ENCODE results near the gene ZNF189. TPM values are rescaled to one million over a fixed set of nuclear protein-coding genes. Genes with fewer than 3 reads are reported as not detected.
"Not testable (repeated sequence)": the region's sequence is repeated elsewhere in the genome, so short reads cannot be mapped to it uniquely, and the experiment has no call there.

The ZNF189 gene
- total and polyA plus RNA-seq, 3 donors from 2014 or later: 24.0 to 42.8 (median 32.6) TPM

GRCh38 chr9:101381833-101382342 is 16.8 kb upstream of the ZNF189 start:
- TF ChIP-seq POLR2A (IDR thresholded peaks at IDR 0.05): no peak
- no peak for TF ChIP-seq CTCF (IDR thresholded peaks at IDR 0.05)
- Histone ChIP-seq H3K36me3 (ENCODE audit: low read depth, missing control alignments) (no peaks in the 10 kb centered on the region), H3K27me3 (no peaks in the 10 kb centered on the region), H3K9me3 (no peaks in the 10 kb centered on the region), H3K27ac (no peak overlapping the region), H3K4me3 (no peak overlapping the region), H3K4me1 (peaks cover 5% of the 10 kb centered on the region)
- DNase-seq: no peak
- WGBS, 2 donors: 86 to 88% methylated on average over 2 of the region's 2 CpGs
- intact Hi-C loops (cut with DNase I; ENCODE audit: low total_unique reads): loop anchor here (10.0 kb wide), 1 partner anchor 83 kb away; no protein-coding TSS in a partner anchor

- Histone ChIP-seq H3K27ac (no peak overlapping the region), H3K4me1 (no peaks in the 10 kb centered on the region), H3K36me3 (ENCODE audit: low read depth, missing control alignments) (no peaks in the 10 kb centered on the region), H3K9me3 (no peaks in the 10 kb centered on the region), H3K4me3 (no peak overlapping the region), H3K27me3 (no peaks in the 10 kb centered on the region)
- no peak for TF ChIP-seq POLR2A (IDR thresholded peaks at IDR 0.05)
- TF ChIP-seq CTCF (IDR thresholded peaks at IDR 0.05): no peak
- intact Hi-C loops (cut with DNase I; ENCODE audit: low total_unique reads): loop anchor here (10.0 kb wide), 1 partner anchor 81 kb away; no protein-coding TSS in a partner anchor
- 72 to 78% methylated on average over 2 of the region's 2 CpGs for WGBS, 2 donors
- DNase-seq: no peak
These were observed 15.3 kb upstream of the ZNF189 start for GRCh38 chr9:101383361-101383760.

GRCh38 chr9:101384873-101385536 is 13.6 kb upstream of the ZNF189 start, which contains the start of gene BAAT:
TSS of gene BAAT (minus strand) at chr9:101385006. CDS start at chr9:101371404, 13,602 bp downstream.
- WGBS, 2 donors: 88 to 90% methylated on average over 11 of the region's 11 CpGs

DNA sequence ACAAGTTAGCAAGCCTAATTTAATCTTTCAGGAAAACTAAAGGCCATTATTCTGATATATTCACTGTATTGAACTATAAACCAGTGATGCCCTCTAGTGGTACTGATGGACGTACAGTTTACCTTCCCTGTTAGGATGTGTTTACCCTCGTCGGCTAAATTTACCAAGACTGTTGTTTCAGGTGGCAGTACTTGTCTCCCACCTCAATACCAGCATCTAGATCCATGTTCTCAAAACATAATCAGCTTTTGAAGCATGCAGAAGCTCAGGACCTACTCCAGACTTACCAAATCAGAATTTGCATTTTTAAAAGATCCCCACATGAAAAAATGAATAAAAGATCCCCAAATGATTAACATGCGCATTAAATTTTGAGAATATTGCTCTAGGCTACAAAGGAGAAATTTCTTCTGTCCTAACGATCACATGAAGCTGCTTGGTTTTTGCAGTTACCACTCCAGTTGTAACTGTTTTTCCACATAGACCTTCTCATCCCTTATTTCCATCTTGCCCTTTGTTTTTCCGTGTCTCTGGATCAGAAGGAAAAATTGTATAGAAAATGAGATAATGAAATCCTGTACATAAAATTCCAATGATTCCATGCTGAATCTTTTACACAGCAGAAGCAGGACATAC is 10.7 kb upstream of the ZNF189 start:
- intact Hi-C loops (cut with DNase I; ENCODE audit: low total_unique reads): loop anchor here (10.0 kb wide), 1 partner anchor 77 kb away; no protein-coding TSS in a partner anchor
- H3K9me3 ChIP-seq: no peaks in the 10 kb centered on the region
- no peak overlapping the region for H3K4me3 ChIP-seq
- no peaks in the 10 kb centered on the region for H3K4me1 ChIP-seq
- peak; percentile 30 for DNase-seq
- no peaks in the 10 kb centered on the region for H3K27me3 ChIP-seq
- no peaks in the 10 kb centered on the region for H3K36me3 ChIP-seq (ENCODE audit: low read depth, missing control alignments)
- WGBS, 2 donors: 55 to 57% methylated on average over 6 of the region's 6 CpGs
- no peak overlapping the region for H3K27ac ChIP-seq
- TF ChIP-seq POLR2A (IDR thresholded peaks at IDR 0.05) (no peak), CTCF (IDR thresholded peaks at IDR 0.05) (peak in 2 of 3 experiments; percentile 41 to 43)

More at GRCh38 chr9:101384873-101385536, 13.6 kb upstream of the ZNF189 start, which contains the start of gene BAAT:
- H3K27ac ChIP-seq; H3K4me3 ChIP-seq; H3K36me3 ChIP-seq (ENCODE audit: low read depth, missing control alignments); H3K27me3 ChIP-seq; H3K4me1 ChIP-seq; DNase-seq; H3K9me3 ChIP-seq: not testable (repeated sequence)
- intact Hi-C loops (cut with DNase I; ENCODE audit: low total_unique reads): loop anchor here (10.0 kb wide), 1 partner anchor 80 kb away; no protein-coding TSS in a partner anchor

GRCh38 chr9:101388507-101388993 is 10.1 kb upstream of the ZNF189 start:
- TF ChIP-seq CTCF (IDR thresholded peaks at IDR 0.05): no peak
- TF ChIP-seq POLR2A (IDR thresholded peaks at IDR 0.05): no peak

More at GRCh38 chr9:101388507-101388993, 10.1 kb upstream of the ZNF189 start:
- 70 to 84% methylated on average over 2 of the region's 2 CpGs for WGBS, 2 donors
- Histone ChIP-seq H3K4me3 (no peak overlapping the region), H3K27ac (no peak overlapping the region), H3K9me3 (no peaks in the 10 kb centered on the region), H3K4me1 (no peaks in the 10 kb centered on the region), H3K36me3 (ENCODE audit: low read depth, missing control alignments) (no peaks in the 10 kb centered on the region), H3K27me3 (no peaks in the 10 kb centered on the region)
- intact Hi-C loops (cut with DNase I; ENCODE audit: low total_unique reads): loop anchor here (10.0 kb wide), 1 partner anchor 76 kb away; no protein-coding TSS in a partner anchor
- DNase-seq: no peak
